ENCODE results near the gene AUTS2. TPM values are rescaled to one million over a fixed set of nuclear protein-coding genes. Genes with fewer than 3 reads are reported as not detected.

Gene AUTS2
- total and polyA plus RNA-seq, 10 of the 15 experiments (the other 5 are each of a cell fraction or from before 2014, with no cell fraction given): 6.4 to 55.6 (median 21.6) TPM

DNA sequence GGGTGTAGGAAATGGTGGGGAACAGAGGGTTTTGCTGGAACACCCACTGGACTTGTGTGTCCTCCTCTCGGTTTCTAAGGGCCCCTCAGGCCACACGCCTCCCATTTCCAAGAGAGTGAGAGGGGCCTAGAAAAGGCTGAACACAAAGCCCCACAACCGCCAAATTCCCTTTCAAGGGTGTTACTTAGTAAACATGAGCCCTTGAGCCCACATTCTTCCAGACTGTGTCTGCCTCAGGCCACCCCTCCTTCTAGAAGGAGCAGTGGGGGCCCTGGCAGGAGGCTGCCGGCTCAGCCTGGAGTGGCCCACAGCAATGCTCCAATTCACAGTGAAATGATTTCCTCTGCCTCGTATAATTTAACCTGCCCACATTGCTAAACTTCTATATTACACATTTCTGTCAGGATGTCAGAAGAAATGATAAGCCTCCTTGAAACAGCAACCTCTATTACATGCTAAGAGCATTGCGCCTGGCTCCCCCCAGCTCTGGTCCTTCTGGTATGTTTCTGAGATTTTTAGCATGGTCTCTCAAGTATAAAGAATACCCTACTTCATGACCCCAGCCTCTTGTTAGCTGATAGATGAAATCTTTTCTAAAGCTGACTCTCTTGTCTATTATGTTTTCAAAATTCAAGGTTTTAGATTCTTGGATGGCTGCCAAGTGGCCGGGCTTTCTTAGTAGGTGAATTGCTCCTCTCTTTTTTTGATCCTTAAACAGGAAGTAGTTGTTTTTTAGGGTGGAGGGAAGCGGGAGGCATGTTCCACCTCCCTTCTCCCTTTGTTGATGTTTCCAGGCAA is 859.8 kb downstream of the AUTS2 start:
- FAIRE-seq: no peak

More for the DNA sequence above, 859.8 kb downstream of the AUTS2 start:
- H3K9me3 ChIP-seq (replicated peaks; ENCODE audit: control insufficient read depth, insufficient read depth, low read length): no peaks in the 10 kb centered on the region
- no peak for ATAC-seq
- no peak overlapping the region for H3K4me2 ChIP-seq (ENCODE audit: control insufficient read depth, insufficient read depth)
- H3K4me1 ChIP-seq (ENCODE audit: control insufficient read depth, insufficient read depth, low read length): peaks cover 10% of the 10 kb centered on the region
- H3K9ac ChIP-seq (ENCODE audit: control insufficient read depth, insufficient read depth, low read length): no peak overlapping the region
- H4K20me1 ChIP-seq (ENCODE audit: control insufficient read depth, insufficient read depth): no peaks in the 10 kb centered on the region
- H3K4me3 ChIP-seq: no peak overlapping the region
- ChIA-PET CTCF (interaction anchor here (1.0 to 1.2 kb wide), 3 partner anchors 10 to 240 kb away, joined by 3 read pairs; no protein-coding TSS in a partner anchor), POLR2A (no interaction called here), RAD21 (ENCODE audit: unreplicated experiment) (no interaction called here), SMC1A (ENCODE audit: uncharacterized antibody, unreplicated experiment) (no interaction called here)
- no peaks in the 10 kb centered on the region for H3K79me2 ChIP-seq (ENCODE audit: control insufficient read depth, insufficient read depth, low read length)
- peaks cover 0 to 2% of the 10 kb centered on the region in 2 experiments; a peak in 2 of 4 replicates for H3K36me3 ChIP-seq (ENCODE audit: control insufficient read depth in 2 of 2, insufficient read depth in 2 of 2, low read length in 1 of 2)
- no peak overlapping the region for H2AFZ ChIP-seq (ENCODE audit: control insufficient read depth, low read depth, low read length)
- no peak for DNase-seq (ENCODE audit: low read depth, low spot score)
- BruUV-seq (replicated peaks): no TSS peak
- TF ChIP-seq NR2C2 (IDR thresholded peaks at IDR 0.05; ENCODE audit: borderline replicate concordance, control insufficient read depth, insufficient read length, low read depth): no peak
- TF ChIP-seq, protein P1, sequence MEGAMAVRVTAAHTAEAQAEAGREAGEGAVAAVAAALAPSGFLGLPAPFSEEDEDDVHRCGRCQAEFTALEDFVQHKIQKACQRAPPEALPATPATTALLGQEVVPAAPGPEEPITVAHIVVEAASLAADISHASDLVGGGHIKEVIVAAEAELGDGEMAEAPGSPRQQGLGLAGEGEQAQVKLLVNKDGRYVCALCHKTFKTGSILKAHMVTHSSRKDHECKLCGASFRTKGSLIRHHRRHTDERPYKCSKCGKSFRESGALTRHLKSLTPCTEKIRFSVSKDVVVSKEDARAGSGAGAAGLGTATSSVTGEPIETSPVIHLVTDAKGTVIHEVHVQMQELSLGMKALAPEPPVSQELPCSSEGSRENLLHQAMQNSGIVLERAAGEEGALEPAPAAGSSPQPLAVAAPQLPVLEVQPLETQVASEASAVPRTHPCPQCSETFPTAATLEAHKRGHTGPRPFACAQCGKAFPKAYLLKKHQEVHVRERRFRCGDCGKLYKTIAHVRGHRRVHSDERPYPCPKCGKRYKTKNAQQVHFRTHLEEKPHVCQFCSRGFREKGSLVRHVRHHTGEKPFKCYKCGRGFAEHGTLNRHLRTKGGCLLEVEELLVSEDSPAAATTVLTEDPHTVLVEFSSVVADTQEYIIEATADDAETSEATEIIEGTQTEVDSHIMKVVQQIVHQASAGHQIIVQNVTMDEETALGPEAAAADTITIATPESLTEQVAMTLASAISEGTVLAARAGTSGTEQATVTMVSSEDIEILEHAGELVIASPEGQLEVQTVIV (IDR thresholded peaks at IDR 0.05; ENCODE audit: borderline replicate concordance, partially characterized antibody): no peak
- no peak for TF ChIP-seq SMC3 (IDR thresholded peaks at IDR 0.05; ENCODE audit: borderline replicate concordance, low read length)
- TF ChIP-seq TARDBP (IDR thresholded peaks at IDR 0.05; ENCODE audit: borderline replicate concordance): no peak
- TF ChIP-seq POLR2A (IDR thresholded peaks at IDR 0.05; ENCODE audit: low read depth, low read length): no peak
- TF ChIP-seq ZBED1 (IDR thresholded peaks at IDR 0.05; ENCODE audit: borderline replicate concordance): no peak
- TF ChIP-seq NBN (IDR thresholded peaks at IDR 0.05): no peak
- TF ChIP-seq, protein P2, sequence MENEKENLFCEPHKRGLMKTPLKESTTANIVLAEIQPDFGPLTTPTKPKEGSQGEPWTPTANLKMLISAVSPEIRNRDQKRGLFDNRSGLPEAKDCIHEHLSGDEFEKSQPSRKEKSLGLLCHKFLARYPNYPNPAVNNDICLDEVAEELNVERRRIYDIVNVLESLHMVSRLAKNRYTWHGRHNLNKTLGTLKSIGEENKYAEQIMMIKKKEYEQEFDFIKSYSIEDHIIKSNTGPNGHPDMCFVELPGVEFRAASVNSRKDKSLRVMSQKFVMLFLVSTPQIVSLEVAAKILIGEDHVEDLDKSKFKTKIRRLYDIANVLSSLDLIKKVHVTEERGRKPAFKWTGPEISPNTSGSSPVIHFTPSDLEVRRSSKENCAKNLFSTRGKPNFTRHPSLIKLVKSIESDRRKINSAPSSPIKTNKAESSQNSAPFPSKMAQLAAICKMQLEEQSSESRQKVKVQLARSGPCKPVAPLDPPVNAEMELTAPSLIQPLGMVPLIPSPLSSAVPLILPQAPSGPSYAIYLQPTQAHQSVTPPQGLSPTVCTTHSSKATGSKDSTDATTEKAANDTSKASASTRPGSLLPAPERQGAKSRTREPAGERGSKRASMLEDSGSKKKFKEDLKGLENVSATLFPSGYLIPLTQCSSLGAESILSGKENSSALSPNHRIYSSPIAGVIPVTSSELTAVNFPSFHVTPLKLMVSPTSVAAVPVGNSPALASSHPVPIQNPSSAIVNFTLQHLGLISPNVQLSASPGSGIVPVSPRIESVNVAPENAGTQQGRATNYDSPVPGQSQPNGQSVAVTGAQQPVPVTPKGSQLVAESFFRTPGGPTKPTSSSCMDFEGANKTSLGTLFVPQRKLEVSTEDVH (IDR thresholded peaks at IDR 0.05; ENCODE audit: low read depth, partially characterized antibody): no peak
- TF ChIP-seq YBX1 (IDR thresholded peaks at IDR 0.05): no peak
- TF ChIP-seq, protein P3, sequence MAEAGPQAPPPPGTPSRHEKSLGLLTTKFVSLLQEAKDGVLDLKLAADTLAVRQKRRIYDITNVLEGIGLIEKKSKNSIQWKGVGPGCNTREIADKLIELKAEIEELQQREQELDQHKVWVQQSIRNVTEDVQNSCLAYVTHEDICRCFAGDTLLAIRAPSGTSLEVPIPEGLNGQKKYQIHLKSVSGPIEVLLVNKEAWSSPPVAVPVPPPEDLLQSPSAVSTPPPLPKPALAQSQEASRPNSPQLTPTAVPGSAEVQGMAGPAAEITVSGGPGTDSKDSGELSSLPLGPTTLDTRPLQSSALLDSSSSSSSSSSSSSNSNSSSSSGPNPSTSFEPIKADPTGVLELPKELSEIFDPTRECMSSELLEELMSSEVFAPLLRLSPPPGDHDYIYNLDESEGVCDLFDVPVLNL (IDR thresholded peaks at IDR 0.05; ENCODE audit: low read depth, low read length): no peak
- TF ChIP-seq, protein P4, sequence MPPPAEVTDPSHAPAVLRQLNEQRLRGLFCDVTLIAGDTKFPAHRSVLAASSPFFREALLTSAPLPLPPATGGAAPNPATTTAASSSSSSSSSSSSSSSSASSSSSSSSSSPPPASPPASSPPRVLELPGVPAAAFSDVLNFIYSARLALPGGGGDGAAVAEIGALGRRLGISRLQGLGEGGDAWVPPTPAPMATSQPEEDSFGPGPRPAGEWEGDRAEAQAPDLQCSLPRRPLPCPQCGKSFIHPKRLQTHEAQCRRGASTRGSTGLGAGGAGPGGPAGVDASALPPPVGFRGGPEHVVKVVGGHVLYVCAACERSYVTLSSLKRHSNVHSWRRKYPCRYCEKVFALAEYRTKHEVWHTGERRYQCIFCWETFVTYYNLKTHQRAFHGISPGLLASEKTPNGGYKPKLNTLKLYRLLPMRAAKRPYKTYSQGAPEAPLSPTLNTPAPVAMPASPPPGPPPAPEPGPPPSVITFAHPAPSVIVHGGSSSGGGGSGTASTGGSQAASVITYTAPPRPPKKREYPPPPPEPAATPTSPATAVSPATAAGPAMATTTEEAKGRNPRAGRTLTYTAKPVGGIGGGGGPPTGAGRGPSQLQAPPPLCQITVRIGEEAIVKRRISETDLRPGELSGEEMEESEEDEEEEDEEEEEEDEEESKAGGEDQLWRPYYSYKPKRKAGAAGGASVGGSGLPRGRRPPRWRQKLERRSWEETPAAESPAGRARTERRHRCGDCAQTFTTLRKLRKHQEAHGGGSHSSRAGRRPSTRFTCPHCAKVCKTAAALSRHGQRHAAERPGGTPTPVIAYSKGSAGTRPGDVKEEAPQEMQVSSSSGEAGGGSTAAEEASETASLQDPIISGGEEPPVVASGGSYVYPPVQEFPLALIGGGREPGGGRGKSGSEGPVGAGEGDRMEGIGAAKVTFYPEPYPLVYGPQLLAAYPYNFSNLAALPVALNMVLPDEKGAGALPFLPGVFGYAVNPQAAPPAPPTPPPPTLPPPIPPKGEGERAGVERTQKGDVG (CRISPR knock-in tag; IDR thresholded peaks at IDR 0.05): no peak
- no peak for TF ChIP-seq EZH2 (IDR thresholded peaks at IDR 0.05; ENCODE audit: borderline replicate concordance, control insufficient read depth, low read depth, low read length)
- TF ChIP-seq NFYB (IDR thresholded peaks at IDR 0.05; ENCODE audit: insufficient read depth, low read depth, low read length): no peak
- no peak for TF ChIP-seq GABPA (IDR thresholded peaks at IDR 0.05; ENCODE audit: low read depth)
- no peak for TF ChIP-seq SREBF1 (IDR thresholded peaks at IDR 0.05; ENCODE audit: low read length)
- 64% methylated on average over 8 of the region's 8 CpGs for WGBS (ENCODE audit: insufficient coverage, insufficient replicate concordance, low lambda C conversion rate, missing lambda C conversion rate)
- no peak overlapping the region for H3K27ac ChIP-seq (ENCODE audit: control insufficient read depth, insufficient read depth)
- intact Hi-C loops (cut with micrococcal nuclease; ENCODE audit: unreplicated experiment) (no loop called here), in situ Hi-C loops (cut with MboI) (no loop called here)
- no peaks in the 10 kb centered on the region for H3K27me3 ChIP-seq (replicated peaks in 1 of 2; ENCODE audit: control insufficient read depth in 2 of 2, insufficient read depth in 2 of 2, low read length in 1 of 2)

Data from GM12878 (cell line).